Activated T-helper 17 cell treated with anti-CD3 and anti-CD28 coated beads, Interleukin-2, amount 50 U/mL, for 72 hours (primary cell): ENCODE results near the gene MTMR10. TPM values are rescaled to one million over a fixed set of nuclear protein-coding genes. Genes with fewer than 3 reads are reported as not detected.

Experiments used
- ATAC-seq: fragments of 150-1000 bp; cut with Tn5 transposase; replicated peaks from 2 replicates; pipeline ENCODE4 v1.10.0; 2021; ENCODE audit warnings: mild to moderate bottlenecking, moderate library complexity
- H3K27ac Mint-ChIP-seq: one replicate; pipeline ENCODE4 v1.8.0; 2022; ENCODE audit warnings: mixed read lengths
- H3K27me3 Mint-ChIP-seq: one replicate; pipeline ENCODE4 v1.8.0; 2022; ENCODE audit warnings: mixed read lengths
- H3K36me3 Mint-ChIP-seq: one replicate; pipeline ENCODE4 v1.8.0; 2022; ENCODE audit warnings: low read depth, mild to moderate bottlenecking, mixed read lengths
- H3K4me1 Mint-ChIP-seq: one replicate; pipeline ENCODE4 v1.8.0; 2022; ENCODE audit warnings: mixed read lengths
- H3K4me3 Mint-ChIP-seq: one replicate; pipeline ENCODE4 v1.8.0; 2022; ENCODE audit warnings: mild to moderate bottlenecking, mixed read lengths
- H3K9me3 Mint-ChIP-seq: one replicate; pipeline ENCODE4 v1.8.0; 2022; ENCODE audit warnings: mixed read lengths
- total RNA-seq, 2 donors: library from RNA; stranded (reverse); gene quantifications; one replicate each; pipeline ENCODE4 v1.2.3, GENCODE V29; 2022

The MTMR10 gene
- total RNA-seq, 2 donors from 2014 or later = 9.9 to 10.6 TPM

- Mint-ChIP-seq H3K4me1 (no peaks in the 10 kb centered on the region), H3K36me3 (no peaks in the 10 kb centered on the region), H3K9me3 (no peaks in the 10 kb centered on the region), H3K4me3 (no peak overlapping the region), H3K27ac (no peak overlapping the region), H3K27me3 (peaks cover 18% of the 10 kb centered on the region)
- ATAC-seq = no peak
Observed at GRCh38 chr15:31021067-31021665, 29.7 kb upstream of the MTMR10 start.

GRCh38 chr15:31020542-31020941, 29.1 kb upstream of the MTMR10 start:
- ATAC-seq = no peak
- no peaks in the 10 kb centered on the region for H3K9me3 Mint-ChIP-seq
- H3K27me3 Mint-ChIP-seq = peaks cover 19% of the 10 kb centered on the region
- no peak overlapping the region for H3K4me3 Mint-ChIP-seq
- H3K4me1 Mint-ChIP-seq = no peaks in the 10 kb centered on the region
- H3K27ac Mint-ChIP-seq = no peak overlapping the region
- H3K36me3 Mint-ChIP-seq = no peaks in the 10 kb centered on the region

GRCh38 chr15:31019986-31020385, 28.6 kb upstream of the MTMR10 start:
- Mint-ChIP-seq H3K27ac (no peak overlapping the region), H3K27me3 (peaks cover 18% of the 10 kb centered on the region), H3K4me3 (no peak overlapping the region), H3K4me1 (no peaks in the 10 kb centered on the region), H3K36me3 (no peaks in the 10 kb centered on the region), H3K9me3 (no peaks in the 10 kb centered on the region)
- ATAC-seq = no peak

- Mint-ChIP-seq H3K9me3 (peaks cover 5% of the 10 kb centered on the region), H3K36me3 (no peaks in the 10 kb centered on the region), H3K27ac (no peak overlapping the region), H3K4me1 (no peaks in the 10 kb centered on the region), H3K4me3 (no peak overlapping the region), H3K27me3 (peaks cover 19% of the 10 kb centered on the region)
- ATAC-seq = no peak
Observed at GRCh38 chr15:31017311-31017710, 25.9 kb upstream of the MTMR10 start.

- peaks cover 24% of the 10 kb centered on the region for H3K27me3 Mint-ChIP-seq
- H3K4me1 Mint-ChIP-seq = no peaks in the 10 kb centered on the region
- H3K27ac Mint-ChIP-seq = no peak overlapping the region
- H3K36me3 Mint-ChIP-seq = no peaks in the 10 kb centered on the region
- ATAC-seq = no peak
- peaks cover 10% of the 10 kb centered on the region for H3K9me3 Mint-ChIP-seq
- no peak overlapping the region for H3K4me3 Mint-ChIP-seq
Observed at GRCh38 chr15:31016446-31016915, 25.1 kb upstream of the MTMR10 start.

- Mint-ChIP-seq H3K27ac (no peak overlapping the region), H3K4me1 (no peaks in the 10 kb centered on the region), H3K27me3 (peaks cover 26% of the 10 kb centered on the region), H3K9me3 (peaks cover 10% of the 10 kb centered on the region), H3K4me3 (no peak overlapping the region), H3K36me3 (no peaks in the 10 kb centered on the region)
- no peak for ATAC-seq
Observed at GRCh38 chr15:31014608-31014925, 23.1 kb upstream of the MTMR10 start.

GRCh38 chr15:31013863-31014607, 22.6 kb upstream of the MTMR10 start:
- Mint-ChIP-seq H3K4me1 (no peaks in the 10 kb centered on the region), H3K27ac (no peak overlapping the region), H3K9me3 (peaks cover 10% of the 10 kb centered on the region), H3K4me3 (no peak overlapping the region), H3K36me3 (no peaks in the 10 kb centered on the region), H3K27me3 (peaks cover 28% of the 10 kb centered on the region)
- no peak for ATAC-seq

- ATAC-seq = no peak
- H3K4me3 Mint-ChIP-seq = no peak overlapping the region
- no peak overlapping the region for H3K27ac Mint-ChIP-seq
- H3K9me3 Mint-ChIP-seq = peaks cover 10% of the 10 kb centered on the region
- no peaks in the 10 kb centered on the region for H3K36me3 Mint-ChIP-seq
- no peaks in the 10 kb centered on the region for H3K4me1 Mint-ChIP-seq
- peaks cover 26% of the 10 kb centered on the region for H3K27me3 Mint-ChIP-seq
Observed at GRCh38 chr15:31012455-31012854, 21.0 kb upstream of the MTMR10 start.

- no peak for ATAC-seq
- Mint-ChIP-seq H3K27me3 (peaks cover 23% of the 10 kb centered on the region), H3K4me3 (no peak overlapping the region), H3K9me3 (peaks cover 10% of the 10 kb centered on the region), H3K4me1 (no peaks in the 10 kb centered on the region), H3K27ac (no peak overlapping the region), H3K36me3 (no peaks in the 10 kb centered on the region)
Observed at GRCh38 chr15:31010036-31010435, 18.6 kb upstream of the MTMR10 start.

- peaks cover 25% of the 10 kb centered on the region for H3K27me3 Mint-ChIP-seq
- no peak for ATAC-seq
- no peak overlapping the region for H3K27ac Mint-ChIP-seq
Observed at GRCh38 chr15:31005660-31006059, 14.2 kb upstream of the MTMR10 start.

GRCh38 chr15:31004220-31004733, 12.8 kb upstream of the MTMR10 start:
- no peaks in the 10 kb centered on the region for H3K36me3 Mint-ChIP-seq
- H3K27me3 Mint-ChIP-seq = peaks cover 24% of the 10 kb centered on the region
- peak overlapping the region; percentile 66 for H3K27ac Mint-ChIP-seq
- peaks cover 6% of the 10 kb centered on the region for H3K4me1 Mint-ChIP-seq
- H3K4me3 Mint-ChIP-seq = no peak overlapping the region
- peak; percentile 31 for ATAC-seq
- no peaks in the 10 kb centered on the region for H3K9me3 Mint-ChIP-seq

More at GRCh38 chr15:31005660-31006059, 14.2 kb upstream of the MTMR10 start:
- Mint-ChIP-seq H3K9me3 (no peaks in the 10 kb centered on the region), H3K4me1 (peaks cover 6% of the 10 kb centered on the region), H3K36me3 (no peaks in the 10 kb centered on the region), H3K4me3 (no peak overlapping the region)

GRCh38 chr15:31001702-31002101, 10.3 kb upstream of the MTMR10 start:
- Mint-ChIP-seq H3K27me3 (peaks cover 23% of the 10 kb centered on the region), H3K36me3 (no peaks in the 10 kb centered on the region), H3K9me3 (no peaks in the 10 kb centered on the region), H3K4me1 (peaks cover 6% of the 10 kb centered on the region), H3K27ac (no peak overlapping the region), H3K4me3 (no peak overlapping the region)
- no peak for ATAC-seq

GRCh38 chr15:30999729-31000128, 8.3 kb upstream of the MTMR10 start:
- no peak for ATAC-seq
- Mint-ChIP-seq H3K36me3 (no peaks in the 10 kb centered on the region), H3K27ac (no peak overlapping the region), H3K27me3 (peaks cover 20% of the 10 kb centered on the region), H3K4me3 (no peak overlapping the region), H3K9me3 (no peaks in the 10 kb centered on the region), H3K4me1 (peaks cover 6% of the 10 kb centered on the region)

GRCh38 chr15:30997270-30997669, 5.8 kb upstream of the MTMR10 start:
- ATAC-seq = no peak
- no peaks in the 10 kb centered on the region for H3K9me3 Mint-ChIP-seq

GRCh38 chr15:30992249-30992864, 929 bp upstream of the MTMR10 start:
- ATAC-seq = no peak
- H3K4me1 Mint-ChIP-seq = peaks cover 12% of the 10 kb centered on the region
- H3K4me3 Mint-ChIP-seq = peak overlapping the region; percentile 77
- H3K27me3 Mint-ChIP-seq = no peaks in the 10 kb centered on the region
- H3K27ac Mint-ChIP-seq = peak overlapping the region; percentile 71
- H3K36me3 Mint-ChIP-seq = no peaks in the 10 kb centered on the region
- H3K9me3 Mint-ChIP-seq = no peaks in the 10 kb centered on the region

More at GRCh38 chr15:30997270-30997669, 5.8 kb upstream of the MTMR10 start:
- no peaks in the 10 kb centered on the region for H3K4me1 Mint-ChIP-seq
- no peak overlapping the region for H3K4me3 Mint-ChIP-seq
- no peaks in the 10 kb centered on the region for H3K36me3 Mint-ChIP-seq
- no peak overlapping the region for H3K27ac Mint-ChIP-seq
- peaks cover 11% of the 10 kb centered on the region for H3K27me3 Mint-ChIP-seq
